GM21619 (cell line): ENCODE results near the gene ALDH3B2.
"Not testable (repeated sequence)": the region's sequence is repeated elsewhere in the genome, so short reads cannot be mapped to it uniquely, and the experiment has no call there.

Experiments
- ATAC-seq: cut with Tn5 transposase; IDR thresholded peaks from one replicate; pipeline ENCODE4 v1.9.1; 2021; ENCODE audit not compliant: unreplicated experiment

The ALDH3B2 gene

DNA sequence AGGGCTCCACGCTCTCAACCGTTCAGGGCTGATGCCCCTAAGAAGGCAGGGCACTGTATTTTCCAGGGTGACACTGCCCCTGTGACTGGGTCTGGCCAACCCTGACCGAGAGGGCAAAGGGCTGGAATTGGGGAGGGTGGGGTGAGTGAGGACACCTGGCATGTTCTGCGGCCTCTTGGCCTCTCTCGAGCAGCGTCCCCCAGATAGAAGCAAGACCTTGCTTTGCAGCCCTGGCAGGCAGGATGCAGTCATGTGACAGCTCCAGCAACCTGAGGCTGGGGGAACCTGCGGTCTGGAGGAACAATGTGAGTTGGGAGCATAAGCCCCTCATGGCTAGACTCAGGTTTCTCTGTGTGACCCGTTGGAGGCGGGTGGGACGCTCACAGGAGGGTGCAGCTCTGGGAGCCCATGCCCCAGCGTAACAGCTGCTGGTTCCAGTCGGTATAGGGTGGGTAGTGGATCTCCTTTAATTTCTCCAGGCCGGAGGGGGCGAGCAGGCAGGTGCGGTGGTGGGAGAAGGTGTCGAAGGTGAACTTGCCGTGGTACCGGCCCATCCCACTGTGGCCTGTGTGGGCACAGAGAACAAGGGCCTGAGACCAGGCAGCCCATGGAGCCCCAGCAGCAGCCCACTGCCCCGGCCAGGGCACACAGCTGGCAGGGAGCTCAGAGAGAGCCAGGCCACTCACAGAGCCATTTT lies 11.4 kb downstream of the ALDH3B2 start:
- no peak for ATAC-seq

GRCh38 chr11:67662142-67662834 lies 12.1 kb downstream of the ALDH3B2 start:
- no peak for ATAC-seq

- ATAC-seq, result not testable (repeated sequence)
Measured at GRCh38 chr11:67660752-67661151, 13.7 kb downstream of the ALDH3B2 start.

DNA sequence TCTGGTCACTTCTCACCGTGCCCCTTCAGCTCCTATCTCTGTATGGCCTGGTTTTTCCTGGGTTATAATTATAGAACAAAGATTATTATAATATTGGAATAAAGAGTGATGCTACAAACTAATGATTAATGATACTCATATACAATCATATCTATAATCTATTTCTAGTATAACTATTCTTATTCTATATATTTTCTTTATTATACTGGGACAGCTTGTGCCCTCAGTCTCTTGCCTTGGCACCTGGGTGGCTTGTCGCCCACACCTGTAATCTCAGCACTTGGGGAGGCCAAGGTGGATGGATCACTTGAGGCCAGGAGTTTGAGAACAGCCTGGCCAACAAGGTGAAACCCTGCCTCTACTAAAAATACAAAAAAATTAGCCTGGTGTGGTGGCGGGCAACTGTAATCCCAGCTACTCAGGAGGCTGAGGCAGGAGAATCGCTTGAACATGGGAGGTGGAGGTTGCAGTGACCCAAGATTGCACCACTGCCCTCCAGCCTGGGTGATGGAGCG lies 14.7 kb downstream of the ALDH3B2 start:
- not testable (repeated sequence) for ATAC-seq

- no peak for ATAC-seq
Measured at GRCh38 chr11:67657300-67657699, 17.1 kb downstream of the ALDH3B2 start.

DNA sequence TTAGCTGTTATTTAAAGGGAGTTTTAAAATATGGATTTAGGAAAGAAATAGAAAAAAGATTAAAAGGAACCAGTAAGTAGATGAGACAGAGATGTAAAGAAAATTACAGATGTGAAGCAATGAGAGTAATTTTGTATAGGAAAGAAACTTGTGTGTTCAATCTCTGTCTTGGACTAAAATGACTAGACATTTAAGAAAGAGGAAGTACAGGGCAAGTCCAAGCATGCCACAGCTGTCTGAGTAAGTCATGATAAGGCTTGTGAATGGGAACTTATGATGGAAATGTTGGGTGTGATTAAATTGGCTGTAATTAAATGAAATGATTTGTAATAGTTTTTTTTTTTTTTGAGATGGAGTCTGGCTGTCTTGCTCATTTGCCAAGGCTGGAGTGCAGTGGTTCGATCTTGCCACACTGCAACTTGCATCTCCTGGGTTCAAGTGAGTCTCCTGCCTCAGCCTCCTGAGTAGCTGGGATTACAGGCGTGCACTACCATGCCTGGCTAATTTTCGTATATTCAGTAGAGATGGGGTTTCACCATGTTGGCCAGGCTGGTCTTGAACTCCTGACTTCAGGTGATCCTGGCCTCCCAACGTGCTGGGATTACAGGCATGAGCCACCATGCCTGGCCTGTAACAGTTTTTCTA lies 18.0 kb downstream of the ALDH3B2 start:
- no peak for ATAC-seq

DNA sequence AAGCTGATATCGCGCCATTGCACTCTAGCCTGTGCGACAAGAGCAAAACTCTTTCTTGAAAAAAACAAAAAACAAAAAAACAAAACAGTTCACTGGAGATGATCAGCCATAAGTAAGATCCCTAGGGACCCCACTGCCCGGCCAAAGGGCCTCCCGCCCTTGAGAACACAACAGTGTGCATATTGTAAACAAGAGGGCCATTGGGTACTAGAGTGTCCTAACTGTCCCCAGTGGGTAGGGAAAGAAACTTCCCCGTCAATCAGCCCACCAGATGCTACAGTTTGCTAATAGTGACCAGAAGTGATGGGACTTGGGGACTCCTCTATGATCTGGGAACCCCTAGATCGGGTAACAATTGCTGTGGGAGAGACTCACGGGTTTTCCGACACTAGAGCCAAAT lies 20.2 kb downstream of the ALDH3B2 start:
- no peak for ATAC-seq

DNA sequence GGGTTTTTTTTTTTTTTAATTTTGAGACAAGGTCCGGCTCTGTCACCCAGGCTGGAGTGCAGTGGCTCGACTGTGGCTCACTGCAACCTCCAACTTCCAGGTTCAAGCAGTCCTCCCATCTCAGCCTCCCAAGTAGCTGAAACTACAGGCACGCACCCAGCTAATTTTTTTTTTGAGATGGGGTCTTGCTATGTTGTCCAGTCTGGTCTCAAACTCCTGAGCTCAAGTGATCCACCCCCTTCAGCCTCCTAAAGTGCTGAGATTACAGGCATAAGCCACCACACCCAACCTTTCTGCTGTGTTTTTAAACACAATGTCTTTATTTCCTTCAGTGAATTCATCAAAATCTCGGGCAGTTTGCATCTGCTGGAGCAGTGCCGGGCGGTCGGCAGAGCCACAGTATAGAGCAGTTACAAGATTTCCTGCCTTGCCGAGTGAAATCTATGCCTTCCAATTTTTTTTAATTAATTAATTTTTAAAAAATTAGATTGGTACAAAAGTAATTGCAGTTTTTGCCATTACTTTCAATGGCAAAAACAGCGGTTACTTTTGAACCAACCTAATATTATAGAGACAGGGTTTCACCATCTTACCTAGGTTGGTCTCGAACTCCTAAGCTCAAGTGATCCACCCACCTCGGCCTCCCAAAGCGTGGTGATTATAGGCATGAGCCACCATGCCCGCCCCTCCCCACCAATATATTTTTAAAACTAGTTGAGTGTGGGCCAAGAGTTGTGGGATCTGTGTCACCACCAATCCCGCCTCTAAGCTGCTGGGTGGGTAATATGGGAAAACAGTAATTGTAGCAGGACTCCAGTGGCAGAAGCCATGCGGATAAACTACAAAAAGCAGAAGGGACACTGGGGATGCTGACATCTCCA lies 21.2 kb downstream of the ALDH3B2 start:
- no peak for ATAC-seq

DNA sequence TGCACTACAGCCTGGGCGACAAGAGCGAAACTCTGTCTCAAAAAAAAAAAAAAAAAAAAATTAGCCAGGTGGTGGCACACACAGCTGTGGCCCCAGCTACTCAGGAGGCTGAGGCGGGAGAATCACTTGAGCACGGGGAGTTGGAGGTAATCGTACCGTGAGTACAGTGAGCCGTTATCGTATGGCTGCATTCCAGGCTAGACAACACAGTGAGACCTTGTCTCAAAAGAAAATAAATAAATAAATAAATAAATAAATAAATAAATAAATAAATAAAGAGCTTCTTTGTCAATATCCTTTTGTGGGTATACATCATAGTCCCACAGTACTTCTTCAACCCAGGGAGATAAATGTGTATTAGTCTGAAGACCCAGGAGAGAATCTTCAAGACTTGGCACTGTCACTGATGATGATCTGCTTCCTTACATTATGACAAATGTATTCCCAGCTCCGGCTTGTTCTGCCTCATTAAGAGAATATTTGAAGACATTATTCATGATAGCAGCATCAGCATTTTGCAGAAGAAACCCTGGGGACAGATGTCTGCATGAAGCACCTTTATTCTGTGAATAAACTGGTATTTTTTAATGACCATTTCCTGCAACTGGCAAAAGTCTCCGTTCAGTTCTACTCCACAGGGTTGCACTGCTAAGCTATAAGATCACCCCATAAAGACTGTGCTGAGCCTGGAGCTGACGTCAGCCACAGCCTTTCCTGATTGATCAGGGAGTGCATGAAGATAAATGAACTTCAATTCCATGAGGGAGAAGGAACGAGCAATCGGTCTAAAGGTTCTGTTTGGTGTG lies 22.2 kb downstream of the ALDH3B2 start:
- no peak for ATAC-seq

GRCh38 chr11:67649634-67650510 lies 24.6 kb downstream of the ALDH3B2 start:
- ATAC-seq, result no peak

DNA sequence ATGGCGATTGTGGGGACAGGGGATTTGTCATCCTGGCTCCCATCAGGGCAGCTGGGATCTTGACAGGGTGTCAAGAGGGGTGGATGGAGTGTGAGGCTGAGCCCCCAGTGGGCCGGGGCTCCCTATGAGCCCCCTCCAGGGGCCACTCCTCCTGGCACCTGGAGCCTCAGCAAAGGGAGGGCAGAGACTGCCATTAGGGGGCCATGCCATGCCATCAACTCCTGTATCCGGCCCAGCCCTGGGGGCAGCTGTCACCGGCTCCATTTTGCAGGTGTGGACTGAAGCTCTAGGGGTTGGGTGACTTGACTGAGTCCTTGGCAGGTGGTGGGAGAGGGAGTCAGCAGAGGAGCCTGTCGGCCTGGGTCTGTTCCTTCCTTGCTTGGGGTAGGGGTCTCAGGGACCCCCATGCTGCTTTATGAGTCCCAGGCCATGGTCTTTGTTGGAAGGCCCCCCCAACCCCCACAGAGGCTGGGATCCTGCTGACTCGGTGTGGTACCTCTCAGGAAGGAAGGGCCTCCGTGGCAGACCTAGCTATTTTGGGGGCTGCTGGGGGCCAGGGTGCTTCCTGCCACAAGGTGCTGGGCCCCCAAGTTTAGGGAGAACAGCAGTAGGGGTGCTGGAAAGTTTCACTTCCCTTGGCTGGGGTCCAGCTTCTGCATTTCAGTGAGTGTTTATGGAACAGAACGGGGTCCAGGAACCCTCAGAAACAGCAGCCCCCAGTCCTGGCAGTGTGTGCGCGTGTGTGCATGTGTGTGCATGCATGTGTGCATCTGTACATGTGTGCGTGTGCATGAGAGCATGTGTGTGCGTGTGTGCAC lies 25.4 kb downstream of the ALDH3B2 start:
- no peak for ATAC-seq

DNA sequence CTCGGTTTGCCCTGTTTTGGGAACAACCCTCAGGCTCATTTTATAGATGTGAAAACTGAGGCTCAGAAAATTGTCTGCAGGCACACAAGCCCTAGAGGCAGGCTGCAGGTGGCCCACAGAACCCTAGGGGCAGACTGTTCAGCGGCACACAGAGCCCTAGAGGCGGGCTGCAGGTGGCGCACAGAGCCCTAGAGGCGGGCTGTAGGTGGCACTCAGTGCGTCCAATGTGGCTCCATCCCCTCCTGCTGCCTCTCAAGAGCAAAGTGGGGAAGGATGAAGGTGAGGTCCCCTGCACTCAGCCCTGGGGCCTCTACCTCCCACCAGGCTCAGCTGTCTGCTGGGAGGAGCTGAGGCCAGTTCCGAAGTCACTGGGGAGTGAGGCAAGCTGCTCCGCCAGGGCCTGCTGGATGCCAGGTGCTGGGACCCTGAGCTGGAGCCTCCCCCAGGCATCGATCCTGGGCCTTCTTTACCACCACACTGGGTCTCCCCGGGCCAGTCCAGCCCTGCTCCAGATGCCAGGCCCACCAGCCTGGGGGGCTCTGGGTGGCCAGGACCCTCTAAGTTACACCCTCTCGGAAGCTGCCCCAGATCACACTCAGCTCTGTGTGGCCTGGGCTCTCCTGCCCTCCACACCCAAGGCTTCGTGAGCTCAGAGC lies 26.2 kb downstream of the ALDH3B2 start:
- ATAC-seq, result peak; percentile 48

GRCh38 chr11:67647471-67647870 lies 27.0 kb downstream of the ALDH3B2 start:
- ATAC-seq, result no peak

DNA sequence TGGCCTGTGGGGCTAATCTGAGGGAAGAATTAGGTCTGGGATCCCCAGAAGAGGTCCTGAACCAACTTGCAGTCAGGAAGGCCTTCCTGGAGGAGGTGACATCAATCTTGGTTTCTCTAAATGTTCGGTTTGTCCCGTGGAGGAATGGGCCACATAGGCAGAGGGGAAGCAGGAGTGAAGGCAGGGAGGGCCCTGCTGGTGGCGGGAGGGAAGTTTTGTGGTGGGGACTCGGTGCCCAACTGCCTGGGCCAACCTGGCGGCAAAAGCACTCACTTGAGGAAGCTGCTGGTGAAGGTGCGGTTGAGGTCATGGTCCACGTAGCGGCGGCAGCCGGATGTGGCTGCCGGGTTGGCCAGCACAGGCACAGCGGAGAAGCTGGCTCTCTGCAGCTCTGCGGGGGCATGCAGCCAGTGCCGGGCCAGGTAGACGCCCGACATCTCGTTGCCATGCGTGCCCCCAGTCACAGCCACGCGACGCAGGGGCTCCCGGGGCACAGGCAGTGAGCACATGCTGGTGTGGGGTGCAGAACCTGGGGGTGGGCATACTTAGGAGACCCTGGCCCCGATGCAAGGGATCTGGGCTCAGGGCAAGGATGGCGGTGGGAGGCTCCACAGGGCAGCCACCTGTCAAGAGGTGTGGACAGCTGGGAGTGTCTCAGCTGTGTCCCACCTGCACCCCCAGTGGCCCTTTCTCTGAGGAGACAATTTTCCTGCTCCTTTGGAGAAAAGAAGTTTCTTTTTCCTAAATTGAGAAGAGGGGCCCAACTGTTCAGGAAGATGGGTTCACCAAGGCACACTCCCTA lies 27.7 kb downstream of the ALDH3B2 start:
- peak; percentile 35 for ATAC-seq

- no peak for ATAC-seq
Measured at GRCh38 chr11:67645521-67646461, 28.6 kb downstream of the ALDH3B2 start.
